ENCODE measurements around the gene EDIL3.
"Not testable (repeated sequence)": the region's sequence is repeated elsewhere in the genome, so short reads cannot be mapped to it uniquely, and the experiment has no call there.

The EDIL3 gene

DNA sequence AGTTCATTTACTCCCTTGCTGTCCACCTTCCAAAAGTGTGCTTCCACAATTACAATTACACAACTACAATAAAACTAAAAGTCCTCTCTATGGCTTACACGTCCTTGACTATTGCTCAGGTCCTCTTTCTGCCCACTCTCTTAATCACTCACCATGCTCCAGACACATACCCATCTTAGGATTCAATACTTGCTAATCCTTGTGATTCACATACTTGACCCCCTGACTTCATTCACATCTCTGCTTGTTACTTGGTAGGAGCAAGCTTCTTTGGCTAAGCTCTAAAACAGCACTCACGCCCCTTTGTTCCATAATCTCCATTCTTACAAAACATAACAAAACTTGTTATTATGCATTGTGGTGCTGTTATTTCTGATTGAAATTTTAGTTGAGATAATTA lies 215.8 kb downstream of the EDIL3 start:
- no peak for DNase-seq (ENCODE audit: low read depth)

DNA sequence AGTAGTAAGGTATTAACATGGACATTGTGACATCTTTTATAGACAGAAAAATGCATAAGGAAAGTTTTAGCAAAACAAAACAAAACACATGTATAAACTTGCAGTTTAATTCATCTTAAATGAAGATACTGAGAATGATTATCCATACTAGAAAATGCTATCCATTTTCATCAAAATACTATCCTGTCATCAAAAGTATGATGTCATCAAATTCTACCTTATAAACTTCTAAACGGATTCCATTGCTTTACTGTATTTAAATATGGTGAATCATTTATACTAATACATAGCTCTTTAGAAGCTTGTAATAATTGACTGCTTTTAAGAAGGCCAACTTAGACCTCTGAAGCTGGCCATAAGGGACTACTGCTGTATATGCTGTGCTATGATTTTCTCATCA lies 221.0 kb downstream of the EDIL3 start:
- no peak for DNase-seq (ENCODE audit: low read depth)

DNA sequence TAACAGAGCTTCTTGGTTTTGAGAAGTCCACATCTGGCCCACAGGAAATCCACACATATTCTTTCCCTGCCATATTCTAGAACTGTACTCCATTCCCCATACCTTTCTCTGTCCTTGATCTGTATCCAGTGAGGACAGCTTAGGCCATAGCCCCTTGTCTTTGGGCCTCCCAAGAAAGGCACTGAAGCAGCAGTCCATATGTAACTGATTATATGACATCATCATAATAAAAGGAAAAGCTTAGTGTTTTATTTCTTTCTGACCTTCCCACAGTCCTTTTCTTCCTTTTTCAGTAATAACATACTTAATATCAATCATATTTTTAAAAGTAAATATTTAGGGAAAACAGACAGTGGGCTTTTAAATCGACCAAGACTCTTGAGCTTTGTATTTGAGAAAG lies 222.0 kb downstream of the EDIL3 start:
- no peak for DNase-seq (ENCODE audit: low read depth)

DNA sequence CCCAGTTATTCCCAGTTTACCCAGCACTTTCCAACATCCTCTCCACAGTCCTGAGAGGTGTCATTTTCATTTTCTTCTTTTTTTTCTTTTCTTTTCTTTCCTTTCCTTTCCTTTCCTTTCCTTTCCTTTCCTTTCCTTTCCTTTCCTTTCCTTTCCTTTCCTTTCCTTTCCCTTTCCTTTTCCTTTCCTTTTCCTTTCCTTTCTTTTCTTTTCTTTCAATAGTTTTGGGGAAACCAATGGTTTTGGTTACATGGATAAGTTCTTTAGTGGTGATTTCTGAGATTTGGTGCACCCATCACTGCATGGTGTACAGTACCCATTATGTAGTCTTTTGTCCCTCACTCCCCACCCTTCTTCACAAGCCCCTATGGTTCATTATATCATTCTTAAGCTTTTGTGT lies 224.0 kb downstream of the EDIL3 start:
- DNase-seq (ENCODE audit: low read depth): not testable (repeated sequence)

DNA sequence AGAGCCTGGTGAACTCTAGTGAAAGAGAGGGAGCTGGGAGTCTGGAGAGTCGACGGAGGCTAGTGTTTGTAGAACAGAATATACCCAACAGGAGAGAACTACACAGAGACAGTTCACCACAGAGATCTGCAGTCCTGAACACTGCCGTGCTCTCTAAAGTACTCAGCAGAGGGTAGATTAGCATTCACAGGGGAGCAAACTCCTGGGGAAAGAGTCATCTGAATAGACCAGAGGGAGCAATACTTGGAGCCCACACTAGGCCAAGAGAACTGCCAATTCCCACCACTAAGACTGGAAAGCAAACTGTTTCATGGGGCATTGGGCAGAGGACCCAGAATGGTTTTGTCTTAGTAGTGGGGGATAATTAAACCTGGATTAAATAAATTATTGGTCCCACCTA lies 235.6 kb downstream of the EDIL3 start:
- no peak for DNase-seq (ENCODE audit: low read depth)

DNA sequence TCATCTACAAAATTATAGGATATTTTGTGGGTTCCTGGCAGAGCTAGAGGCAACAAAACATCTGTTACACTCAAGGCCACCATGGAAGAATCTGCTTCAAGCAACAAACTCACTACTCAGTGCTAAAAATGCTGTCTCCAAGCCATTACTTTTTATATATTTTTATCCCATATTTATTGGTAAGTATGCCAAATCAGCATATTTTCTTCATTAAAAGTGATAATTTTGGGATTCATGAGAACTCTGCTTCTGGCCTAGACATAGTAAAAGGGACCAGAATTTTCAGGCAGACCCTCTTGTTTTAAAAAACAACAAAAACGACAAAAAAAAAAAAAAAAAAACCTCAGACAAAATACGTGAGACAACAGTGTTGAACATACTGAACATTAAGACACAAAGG lies 236.0 kb downstream of the EDIL3 start:
- DNase-seq (ENCODE audit: low read depth): no peak

DNA sequence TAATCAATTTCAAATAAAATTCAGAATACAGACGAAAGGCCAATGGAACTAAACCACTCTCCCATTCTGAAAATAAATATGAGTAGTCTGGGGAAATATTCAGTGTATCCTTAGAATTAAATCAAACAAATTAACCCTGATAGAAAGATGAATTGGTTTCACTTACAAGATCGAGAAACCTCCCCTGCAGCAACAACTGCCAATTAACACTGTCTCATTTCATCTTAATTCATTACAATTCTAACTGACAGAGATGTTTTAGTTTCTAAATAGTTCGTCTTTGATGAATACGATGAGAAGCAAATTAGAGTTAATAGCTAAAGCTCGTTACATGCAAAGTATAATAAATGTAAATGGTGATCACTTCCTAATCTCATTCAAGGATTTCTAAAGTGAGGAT lies 247.1 kb downstream of the EDIL3 start:
- DNase-seq (ENCODE audit: low read depth): no peak

DNA sequence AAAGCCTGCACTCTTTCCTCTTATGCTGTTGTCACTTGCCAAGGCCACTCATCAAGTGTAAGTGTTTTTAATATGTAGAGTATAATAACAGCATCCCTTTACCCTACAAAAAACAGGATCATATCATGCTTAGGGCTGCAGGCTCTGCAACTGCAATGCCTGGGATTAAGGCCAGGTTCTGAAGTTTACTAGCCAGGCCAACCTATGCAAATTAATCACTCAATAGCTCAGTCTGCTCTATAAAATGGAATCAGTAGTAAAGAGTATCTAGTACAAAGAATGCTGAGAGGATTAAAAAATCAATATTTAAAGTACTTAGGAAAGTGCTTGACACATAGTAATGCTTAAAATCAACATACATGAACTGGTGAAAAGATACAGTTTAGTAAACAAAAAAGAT lies 253.3 kb downstream of the EDIL3 start:
- DNase-seq (ENCODE audit: low read depth): no peak

DNA sequence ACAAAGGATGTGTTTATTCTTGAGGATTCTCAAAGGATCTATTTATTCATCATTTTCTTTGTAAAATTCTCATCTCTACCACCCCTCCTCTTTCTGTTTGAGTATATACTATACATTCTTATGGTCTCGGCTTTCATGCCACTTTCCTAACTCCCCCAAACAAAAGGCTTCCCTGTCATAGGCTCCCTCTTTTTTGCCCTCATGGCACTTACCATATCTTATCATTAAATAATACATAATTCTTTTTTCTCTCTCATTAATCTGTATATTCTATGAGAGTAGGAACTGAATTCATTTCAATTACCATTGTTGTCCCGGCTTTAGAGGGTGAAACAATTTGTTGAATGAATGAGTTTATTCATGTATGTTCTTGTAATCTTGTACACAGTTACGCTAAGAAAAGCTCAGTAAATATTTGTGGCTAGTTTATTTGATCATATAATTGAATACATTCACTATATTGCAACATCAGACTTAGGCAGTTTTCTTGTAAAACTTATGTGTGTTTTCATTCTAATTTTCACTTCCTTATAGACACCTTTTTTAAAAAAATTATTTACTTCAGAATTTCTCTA lies 254.6 kb downstream of the EDIL3 start:
- DNase-seq (ENCODE audit: low read depth): no peak

DNA sequence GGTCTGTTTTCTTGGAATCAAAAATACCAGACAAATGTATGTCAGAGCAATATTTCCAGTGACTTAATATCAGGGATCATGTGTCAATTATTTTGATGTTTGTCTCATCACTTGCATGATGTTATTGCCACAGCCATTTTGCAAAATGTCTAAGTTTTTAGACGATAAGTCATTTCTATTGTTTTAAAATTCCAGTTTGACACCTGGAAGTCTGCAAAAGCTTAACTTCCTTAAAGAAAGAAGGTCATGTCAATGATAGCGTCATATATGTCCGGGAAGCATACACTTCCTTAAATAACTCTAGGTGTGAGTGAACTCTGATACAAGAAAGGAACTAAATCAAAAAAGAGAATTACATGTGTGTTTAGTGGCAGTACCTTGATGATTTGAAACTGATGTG lies 259.5 kb downstream of the EDIL3 start:
- DNase-seq (ENCODE audit: low read depth): no peak

DNA sequence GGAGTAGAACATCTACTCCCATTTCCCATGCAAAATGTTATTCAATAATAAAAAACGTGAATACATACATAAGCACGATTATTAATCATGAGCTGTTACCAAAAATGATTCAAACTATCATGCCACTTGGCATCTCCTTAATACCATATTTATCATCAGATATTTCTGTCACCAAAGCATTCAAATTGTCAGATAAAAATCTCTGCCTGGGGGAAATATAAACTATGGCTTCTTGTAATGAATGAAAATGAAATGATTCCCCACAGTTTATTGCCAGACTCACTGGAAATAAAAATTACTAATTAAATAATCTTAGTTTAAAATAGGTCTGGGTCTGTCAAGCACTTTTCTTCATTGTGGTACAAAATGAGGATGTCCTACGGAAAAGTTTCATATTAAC lies 265.4 kb downstream of the EDIL3 start:
- DNase-seq (ENCODE audit: low read depth): no peak

DNA sequence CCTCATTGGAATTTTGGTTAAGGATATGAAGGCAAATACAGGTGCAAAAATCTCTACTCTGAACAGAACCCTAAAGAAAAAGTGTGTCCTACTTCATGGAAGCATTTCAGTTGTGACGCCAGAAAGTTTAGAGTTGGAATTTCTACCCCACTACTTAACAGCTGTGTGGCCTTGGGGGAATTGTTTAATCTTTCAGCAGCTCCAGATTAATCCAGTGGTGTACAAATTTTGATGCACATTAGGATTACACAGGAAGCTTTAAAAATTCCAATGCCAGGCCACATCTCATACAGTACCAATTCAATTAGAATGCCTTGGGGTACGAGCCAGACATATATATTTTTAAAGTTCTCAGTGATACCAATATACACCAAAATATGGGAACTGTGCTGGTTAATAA lies 266.1 kb downstream of the EDIL3 start:
- no peak for DNase-seq (ENCODE audit: low read depth)

DNA sequence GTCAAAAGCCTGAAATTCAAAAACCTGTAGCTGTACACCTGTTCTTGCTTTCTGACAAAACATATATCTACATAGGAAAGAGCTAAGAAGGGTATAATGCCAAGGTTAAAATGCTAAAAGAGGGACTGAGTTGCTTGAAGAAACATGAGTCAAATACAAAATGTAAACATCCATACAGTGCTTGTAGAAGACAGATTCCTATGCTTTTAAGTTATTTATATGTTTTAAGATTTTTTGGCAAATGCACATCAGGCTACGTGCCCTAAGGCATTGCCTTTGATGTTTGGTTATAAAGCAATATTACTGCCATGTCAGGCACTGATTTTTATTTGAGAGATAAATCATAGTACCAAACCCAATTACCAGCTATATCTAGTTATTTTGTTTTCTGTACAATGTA lies 269.0 kb downstream of the EDIL3 start:
- no peak for DNase-seq (ENCODE audit: low read depth)

DNA sequence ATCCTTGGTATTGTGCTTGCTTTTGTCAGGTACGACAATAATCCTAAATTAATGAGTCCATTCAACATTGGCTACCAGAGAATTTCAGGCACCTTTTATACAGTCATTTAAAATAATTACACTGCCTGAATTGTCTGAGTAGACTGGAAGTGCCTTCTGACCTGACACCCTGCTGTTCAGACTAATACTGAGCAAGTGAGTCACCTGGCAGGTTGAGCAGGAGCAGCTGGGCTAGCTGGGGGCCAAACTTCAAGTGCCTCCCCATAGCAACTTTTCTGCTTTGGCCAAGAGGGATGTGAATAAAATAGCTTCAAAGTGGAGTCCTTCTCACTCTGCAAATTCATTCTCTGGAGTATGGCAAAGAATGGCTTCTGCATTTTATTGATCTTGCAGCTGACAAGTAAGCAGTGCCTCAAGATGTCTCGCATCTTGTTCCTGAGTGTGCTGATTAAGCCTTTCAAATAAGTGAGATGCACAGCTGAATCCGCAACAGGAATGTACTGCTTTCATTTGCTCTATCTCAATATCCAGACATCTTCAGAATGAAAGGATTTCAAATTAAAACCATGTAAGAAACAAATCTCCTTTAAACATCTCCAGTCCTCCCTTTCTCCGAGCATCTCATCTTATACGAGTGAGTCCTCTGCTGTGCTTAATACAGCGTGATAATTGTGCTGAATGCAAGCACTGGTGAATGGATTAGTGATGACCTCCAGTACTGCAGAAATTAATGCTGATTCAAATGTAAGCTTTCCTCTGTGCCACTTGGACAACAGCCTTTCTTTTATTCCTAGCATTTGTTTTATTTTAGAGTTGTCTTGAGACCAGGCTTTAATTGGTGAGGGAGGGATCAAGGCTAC lies 271.2 kb downstream of the EDIL3 start:
- DNase-seq (ENCODE audit: low read depth): no peak

DNA sequence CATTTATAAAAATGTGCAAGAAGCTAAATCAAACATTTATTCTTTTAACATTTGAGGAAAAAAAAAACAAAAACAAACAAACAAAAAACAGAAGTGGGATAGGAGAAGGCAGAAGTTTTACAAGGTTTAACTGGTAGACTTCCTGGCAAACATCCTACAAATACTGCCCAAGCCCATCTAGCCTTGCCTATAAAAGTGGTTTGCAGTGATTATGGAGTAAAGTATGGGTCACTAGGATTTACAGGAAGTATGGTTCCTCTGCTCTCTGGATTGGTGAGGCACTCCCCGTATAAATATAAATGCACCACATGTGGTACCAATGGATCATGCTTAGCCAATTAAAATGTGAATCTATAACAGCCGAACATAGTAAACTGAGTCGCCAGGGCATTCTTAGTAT lies 291.9 kb downstream of the EDIL3 start:
- DNase-seq (ENCODE audit: low read depth): no peak

DNA sequence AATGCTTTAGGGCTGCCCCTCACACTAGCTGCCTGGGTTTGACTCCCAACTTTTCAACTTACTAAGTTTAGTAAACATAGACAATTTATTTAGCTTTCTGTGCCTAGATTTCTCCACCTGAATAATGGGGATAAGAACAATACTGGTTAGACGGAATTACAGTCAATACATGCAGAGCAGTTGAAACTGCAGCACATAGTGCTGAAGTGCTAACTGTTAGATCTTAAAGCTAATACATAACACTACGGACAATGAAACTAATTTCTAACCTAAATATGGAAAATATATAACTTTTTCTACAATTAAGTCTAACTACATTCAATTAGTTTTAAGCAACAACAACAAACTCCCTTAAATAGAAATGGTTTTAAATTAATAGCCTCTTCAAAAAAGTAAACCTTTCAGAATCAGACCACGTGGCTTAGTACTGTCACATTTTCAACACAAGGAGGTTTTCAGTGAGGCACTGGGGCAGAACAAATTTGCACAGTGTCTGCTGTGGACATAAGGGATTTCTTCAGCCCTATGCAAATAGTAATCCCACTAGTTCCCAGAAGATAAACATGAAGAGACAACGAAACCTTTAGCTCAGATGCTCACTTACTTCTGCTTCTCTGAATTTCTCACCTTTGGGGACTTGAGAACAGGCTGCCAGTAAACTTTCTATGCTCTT lies 293.4 kb downstream of the EDIL3 start:
- DNase-seq (ENCODE audit: low read depth): no peak

DNA sequence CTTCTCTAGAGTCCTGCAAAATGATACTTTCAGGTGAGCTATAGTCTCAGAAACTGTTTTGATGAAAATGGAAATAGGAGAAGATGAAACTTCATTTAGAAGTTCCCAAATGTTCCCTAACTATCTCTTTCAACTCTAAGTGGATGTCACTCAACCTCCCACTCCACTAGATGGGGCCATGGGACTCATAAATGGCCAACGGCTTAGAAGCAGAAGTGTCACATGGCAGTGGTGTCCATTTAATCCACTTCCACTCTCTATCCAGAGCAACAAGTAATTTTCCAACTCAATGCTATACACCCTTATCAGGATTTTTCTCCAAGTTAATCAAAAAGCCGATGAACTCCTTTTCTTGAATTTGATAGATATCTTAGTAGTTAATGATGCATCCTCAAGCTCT lies 295.7 kb downstream of the EDIL3 start:
- DNase-seq (ENCODE audit: low read depth): no peak

DNA sequence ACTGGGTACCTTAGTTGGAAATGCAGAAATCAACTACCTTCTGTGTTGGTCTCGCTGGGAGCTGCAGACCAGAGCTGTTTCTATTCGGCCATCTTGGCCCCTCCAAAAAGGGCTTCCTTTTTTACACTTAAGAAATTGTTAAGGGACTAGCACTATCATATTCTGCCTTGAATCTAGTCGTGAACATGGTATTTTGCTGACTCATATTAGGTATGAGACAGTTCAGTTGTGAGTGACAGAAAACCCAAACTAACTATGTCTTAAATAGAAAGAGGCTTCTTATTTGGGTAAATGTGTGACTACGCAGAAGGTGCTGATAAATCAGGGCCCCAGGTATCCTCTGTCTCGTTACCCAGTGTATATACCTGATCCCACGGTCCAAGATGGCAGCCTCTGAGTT lies 298.2 kb downstream of the EDIL3 start:
- DNase-seq (ENCODE audit: low read depth): no peak

DNA sequence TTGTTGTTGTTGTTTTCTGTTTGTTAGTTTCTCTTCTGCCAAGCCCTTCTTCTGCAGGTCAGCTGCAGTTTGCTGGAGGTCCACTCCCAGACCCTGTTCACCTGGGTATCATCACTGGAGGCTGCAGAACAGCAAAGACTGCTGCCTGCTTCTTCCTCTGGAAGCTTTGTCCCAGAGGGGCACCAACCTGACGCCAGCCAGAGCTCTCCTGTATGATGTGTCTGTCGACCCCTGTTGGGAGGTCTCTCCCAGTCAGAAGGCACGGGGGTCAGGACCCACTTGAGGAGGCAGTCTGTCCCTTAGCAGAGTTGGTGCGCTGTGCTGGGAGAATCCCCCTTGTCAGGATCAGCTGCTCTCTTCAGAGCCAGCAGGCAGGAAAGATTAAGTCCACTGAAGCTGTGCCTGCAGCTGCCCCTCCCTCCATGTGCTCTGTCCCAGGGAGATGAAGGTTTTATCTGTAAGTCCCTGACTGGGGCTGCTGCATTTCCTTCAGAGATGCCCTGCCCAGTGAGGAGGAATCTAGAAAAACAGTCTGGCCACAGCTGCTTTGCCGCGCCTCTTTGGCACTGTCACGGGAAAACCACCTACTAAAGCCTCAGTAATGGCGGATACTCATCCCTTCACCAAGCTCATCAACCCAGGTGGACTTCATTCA lies 299.2 kb downstream of the EDIL3 start:
- no peak for DNase-seq (ENCODE audit: low read depth)

DNA sequence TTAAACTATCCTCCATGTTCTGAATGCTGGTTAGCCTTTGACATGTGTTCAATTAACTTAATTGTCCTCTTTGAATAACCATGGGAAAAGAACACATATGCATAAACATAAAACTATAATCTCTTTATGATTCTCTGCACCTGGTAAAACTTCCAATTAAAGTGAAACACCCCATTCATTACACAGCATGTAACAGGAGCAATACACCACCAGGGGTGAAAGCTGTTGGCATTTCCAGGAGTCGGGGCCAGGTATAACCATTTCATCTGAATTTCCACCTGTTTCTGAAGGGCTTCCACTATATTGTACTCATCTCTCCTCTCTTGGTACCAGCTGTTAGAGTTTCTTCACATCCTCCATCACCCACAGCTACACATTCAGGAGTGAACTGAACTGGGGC lies 303.8 kb downstream of the EDIL3 start:
- DNase-seq (ENCODE audit: low read depth): no peak

DNA sequence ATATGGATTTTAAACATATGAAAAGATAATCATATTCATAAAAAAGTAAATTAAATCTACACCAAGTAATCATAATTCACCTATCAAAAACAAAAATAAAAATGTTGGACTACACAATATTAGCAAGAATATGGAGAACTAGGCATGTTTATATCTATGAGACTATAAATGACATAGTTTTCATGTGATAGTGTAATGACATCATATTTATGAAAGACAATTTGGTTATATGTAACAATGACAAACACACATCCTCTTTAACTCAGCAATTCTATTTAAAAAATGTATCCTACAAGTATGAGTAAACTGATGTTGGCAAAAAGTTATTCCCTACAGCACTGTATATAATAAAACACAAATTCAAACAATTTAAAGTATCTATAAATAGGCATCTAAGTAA lies 312.3 kb downstream of the EDIL3 start:
- DNase-seq (ENCODE audit: low read depth): no peak

DNA sequence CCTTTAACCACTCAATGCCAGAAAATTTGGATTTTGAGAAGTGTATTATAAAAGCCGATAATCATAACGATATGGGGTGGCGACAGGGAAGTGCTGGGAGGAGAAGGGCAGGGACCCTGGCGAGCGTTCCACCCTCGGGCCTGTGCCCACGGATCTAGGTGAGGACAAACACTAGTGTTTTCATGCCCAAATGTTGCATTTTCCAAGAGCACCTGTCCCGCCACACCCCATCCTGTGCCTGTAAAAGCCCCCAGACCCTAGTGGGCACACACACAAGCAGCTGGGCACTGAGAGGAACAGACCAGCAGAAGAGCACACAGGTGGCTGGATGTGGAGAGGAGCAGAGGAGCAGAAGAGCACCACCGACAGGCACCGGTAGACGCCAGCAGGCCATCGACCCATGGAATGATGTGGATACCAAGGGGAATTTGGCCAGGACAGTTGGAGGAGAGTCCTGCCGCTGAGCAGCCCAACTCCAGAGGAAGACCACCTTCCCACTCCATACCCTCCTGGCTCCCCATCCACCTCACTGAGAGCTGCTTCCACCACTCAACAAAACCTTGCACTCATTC lies 315.0 kb downstream of the EDIL3 start:
- no peak for DNase-seq (ENCODE audit: low read depth)

DNA sequence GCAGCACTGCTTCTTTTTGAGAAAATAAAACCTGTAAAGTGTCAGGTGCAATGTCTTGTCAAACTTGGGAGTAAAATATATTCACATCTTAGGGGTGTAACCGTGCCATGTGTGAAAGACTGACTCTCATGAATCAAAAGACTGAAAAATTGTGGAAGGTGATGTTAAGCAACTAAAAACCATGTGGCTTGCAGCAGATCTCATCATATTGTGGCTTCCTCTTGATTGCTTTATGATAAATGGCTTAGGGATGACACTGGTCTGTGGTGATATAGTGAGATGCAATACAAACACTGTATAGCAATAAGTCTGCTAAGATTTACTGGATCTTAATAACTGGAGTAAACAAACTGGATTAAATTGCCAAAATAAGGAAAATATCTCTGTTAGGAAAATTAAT lies 321.6 kb downstream of the EDIL3 start:
- no peak for DNase-seq (ENCODE audit: low read depth)

Measured in activated T-cell treated with anti-CD3 and anti-CD28 coated beads for 24 hours (primary cell).